NCI-H2227 (cell line): ENCODE data around the gene NUP62CL.
"Not testable (repeated sequence)": the region's sequence is repeated elsewhere in the genome, so short reads cannot be mapped to it uniquely, and the experiment has no call there.

Experiments used
- DNase-seq: peaks from one replicate; lab custom pipeline; 2025; ENCODE audit not compliant: unreplicated experiment; lab: John Stamatoyannopoulos, UW

The NUP62CL gene, protein sequence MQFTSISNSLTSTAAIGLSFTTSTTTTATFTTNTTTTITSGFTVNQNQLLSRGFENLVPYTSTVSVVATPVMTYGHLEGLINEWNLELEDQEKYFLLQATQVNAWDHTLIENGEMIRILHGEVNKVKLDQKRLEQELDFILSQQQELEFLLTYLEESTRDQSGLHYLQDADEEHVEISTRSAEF

DNA sequence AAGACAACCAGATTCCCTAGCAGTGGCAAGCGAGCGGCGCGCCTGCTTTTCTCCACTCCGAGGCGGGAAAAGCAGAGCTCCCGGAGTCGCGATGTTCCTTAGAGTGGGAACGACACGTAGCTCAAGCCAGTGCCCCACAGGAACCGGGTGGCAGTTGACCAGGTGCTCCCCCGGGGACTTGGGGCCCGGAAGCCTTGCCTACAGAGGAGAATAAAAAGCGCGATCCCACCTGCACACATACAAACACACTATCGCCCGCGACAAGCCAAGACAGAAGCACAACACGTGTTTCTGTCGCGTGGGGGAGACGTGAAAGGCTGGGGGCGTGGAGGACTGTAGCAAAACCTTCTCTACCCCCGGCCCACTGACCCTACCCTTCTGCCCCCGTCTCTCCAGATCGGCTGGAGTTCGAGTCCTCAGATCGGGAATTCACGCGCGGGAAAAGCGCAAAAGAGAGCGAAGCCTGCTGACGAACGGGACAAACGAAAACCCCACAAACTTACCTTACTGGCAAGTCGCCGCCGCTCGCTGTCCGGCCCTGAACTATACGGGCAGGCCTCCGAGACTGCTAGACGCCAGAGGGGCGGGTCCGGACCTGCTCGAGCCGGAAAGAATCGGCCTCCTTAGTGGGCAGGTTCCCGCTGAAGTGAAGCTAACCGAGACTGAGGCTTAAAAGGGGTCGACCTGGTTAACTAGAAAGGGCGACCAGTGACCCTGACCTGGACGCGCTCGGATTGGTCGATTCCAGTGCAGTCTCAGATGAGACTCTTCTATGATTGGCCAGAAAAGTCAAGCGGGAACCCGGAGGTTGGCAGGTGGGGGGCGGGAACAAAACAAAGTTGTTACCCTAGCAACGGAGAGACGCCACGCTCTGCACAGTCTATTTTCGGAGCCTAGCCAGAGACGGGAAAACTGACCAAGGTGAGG is at the start of gene NUP62CL, which contains the start of gene DNAAF6:
Gene NUP62CL, minus strand, starts transcription at position 664 of the 927 bp plus-strand sequence. CDS start 31,287 bp downstream, outside the sequence.
Gene DNAAF6, plus strand, starts transcription at position 842 of the 927 bp plus-strand sequence. CDS start 6,265 bp downstream, outside the sequence.
- DNase-seq = peak; percentile 89

DNA sequence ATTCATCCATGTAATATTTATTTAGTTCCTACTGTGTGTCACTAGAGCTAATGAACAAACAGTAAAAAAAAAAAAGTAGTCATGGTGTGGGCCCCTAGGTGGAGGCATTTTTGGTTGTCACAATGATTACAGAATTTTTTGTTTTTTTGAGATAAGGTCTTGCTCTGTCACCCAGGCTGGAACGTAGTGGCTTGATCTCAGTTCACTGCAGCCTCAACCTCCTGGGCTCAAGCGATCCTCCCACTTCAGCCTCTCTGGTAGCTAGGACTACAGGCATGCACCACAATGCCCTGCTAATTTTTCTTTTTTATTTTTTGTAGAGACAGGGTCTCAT is 22.2 kb upstream of the NUP62CL start:
- no peak for DNase-seq

DNA sequence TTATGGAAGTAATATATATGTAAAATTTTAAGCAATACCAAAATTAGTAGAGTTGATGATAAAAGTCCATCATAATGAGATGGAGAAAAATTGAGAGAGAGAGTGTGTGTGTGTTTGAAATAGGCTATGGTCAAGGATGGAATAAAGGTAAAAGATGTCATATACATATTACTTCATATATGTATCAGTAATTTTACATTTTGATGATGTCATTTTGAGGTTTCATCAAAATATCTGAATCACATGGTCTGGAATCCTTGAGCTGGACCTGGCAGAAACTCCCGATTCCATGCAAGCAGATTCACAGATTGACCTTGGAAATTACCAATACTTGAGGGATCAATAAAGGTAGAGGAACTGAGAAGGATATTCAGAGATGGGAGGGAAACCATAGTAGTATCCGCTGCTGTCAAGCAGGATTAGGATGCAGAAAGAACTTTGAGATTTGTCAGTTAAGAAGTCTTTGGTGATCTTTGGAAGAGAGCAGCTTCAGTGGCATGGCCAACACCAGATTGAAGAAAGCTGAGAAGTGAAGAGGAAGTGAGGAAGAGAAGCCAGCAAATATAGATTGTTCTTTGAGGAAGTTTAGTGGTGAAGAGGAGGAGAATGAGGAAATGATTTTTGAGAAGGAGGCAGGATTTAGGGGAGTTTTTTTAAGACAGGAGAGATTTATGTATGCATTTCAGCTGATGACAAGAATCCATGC is 21.7 kb upstream of the NUP62CL start:
- DNase-seq = no peak

DNA sequence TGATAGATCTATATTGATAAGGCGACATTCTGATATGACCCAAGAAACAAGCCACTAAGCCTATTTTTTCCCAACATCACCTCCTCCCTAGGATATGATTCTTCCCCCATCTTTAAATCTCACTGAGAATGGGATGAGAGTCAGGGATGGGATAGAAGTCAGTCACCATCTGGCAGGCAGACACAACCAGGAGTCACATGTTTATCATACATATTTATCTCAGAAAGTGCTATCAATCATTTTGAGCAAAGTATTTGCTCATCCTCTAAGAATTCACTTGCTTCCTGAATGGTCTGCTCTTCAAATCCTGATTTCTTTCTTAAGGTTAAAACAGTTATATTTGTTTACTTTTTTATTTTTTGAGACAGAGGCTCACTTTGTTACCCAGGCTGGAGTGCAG is 20.5 kb upstream of the NUP62CL start:
- DNase-seq = no peak

DNA sequence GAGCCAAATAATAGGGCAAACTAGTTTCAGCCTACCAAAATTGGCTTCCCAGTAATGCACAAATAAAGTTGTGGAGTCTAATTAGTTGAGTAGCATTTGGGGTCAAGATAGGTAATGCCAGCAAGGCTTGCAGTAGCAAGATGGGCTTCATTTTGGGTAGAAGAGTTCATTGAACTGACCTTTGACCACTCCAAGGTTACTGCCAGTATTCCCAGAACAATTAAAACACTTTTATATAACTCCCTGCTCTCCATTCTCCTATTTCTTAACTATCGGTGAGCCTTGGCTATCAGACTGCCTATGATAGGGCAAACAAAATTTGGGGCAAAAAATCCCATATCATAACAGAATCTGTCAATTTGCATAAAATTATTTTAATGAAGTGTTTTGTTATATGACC is 7.2 kb upstream of the NUP62CL start:
- no peak for DNase-seq

DNA sequence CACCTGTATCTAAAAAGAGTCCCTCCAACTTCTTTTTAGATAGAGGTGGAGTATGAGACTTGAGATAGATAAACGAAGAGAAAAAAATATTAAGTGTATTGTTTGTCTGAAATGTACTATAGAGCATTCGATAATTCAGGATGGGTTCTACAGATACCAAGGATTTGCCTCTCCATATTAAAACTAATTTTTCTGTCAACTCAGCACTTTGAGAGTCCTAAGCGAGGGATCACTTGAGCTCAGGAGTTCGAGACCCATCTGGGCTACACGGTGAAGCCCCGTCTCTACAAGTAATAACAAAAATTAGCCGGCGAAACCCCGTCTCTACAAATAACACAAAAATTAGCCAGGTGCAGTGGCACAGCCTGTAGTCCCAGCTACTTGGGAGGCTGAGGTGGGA is 1.7 kb upstream of the NUP62CL start:
- DNase-seq = no peak

DNA sequence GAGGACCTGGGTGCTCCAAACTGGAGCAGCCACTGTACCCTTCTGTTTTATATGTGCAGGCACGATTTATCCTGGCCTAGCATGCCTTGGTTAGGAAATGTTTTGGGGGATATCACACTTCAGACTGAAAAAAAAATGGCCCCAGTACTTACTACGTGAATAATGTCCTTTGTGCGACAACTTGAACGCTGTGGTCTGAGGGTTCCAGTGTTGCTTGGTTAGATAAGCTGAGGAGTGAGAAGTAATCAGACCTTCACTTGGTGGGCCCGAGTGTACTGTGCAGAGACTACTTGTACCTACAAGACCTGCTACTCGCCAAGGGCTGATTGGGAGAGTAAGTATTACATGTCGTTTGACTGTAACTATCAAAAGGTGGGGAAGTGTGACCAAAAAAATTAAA is 856 bp upstream of the NUP62CL start:
- no peak for DNase-seq

DNA sequence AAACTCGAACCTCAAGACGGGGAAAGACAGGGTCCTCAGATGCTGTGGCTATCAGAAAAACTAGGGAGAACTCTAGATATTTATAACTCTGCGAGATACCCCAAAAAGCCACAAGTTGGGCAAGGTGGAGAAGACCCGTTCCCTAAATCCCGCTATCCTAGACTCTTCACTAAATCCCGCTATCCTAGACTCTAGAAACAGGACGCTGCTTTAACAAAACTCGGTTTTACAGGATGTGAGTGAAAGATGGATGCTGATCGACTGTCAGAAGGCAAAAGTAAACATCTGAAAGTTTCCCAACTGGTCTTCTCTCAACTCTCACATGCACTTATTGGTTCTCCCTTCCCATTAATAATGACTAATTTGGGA is 448 bp upstream of the NUP62CL start:
- DNase-seq = no peak

DNA sequence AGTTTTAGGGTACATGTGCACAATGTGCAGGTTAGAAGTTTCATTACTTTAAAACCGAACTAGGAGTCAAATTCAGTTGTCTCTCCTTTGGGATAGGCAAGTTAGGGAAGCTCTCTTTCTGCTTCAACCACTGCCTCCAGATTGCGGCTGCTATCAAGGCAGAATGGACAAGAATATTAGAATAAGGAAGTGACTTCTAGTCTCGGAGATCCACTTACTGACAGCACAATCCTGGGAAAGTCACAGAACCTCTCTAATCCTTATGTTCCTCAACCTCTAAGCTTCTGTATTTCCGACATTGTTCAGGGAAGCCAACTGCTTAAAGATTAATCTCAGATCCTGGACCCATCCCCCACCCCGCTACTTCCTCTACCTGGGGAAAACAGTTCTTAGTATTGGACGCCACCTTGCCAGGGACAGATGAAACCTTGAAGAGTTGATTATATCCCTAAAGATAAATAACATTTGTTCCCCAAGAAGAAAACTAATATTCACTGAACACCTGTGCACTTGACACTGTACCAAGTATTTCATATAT is 2.1 kb downstream of the NUP62CL start:
- peak; percentile 8 for DNase-seq

DNA sequence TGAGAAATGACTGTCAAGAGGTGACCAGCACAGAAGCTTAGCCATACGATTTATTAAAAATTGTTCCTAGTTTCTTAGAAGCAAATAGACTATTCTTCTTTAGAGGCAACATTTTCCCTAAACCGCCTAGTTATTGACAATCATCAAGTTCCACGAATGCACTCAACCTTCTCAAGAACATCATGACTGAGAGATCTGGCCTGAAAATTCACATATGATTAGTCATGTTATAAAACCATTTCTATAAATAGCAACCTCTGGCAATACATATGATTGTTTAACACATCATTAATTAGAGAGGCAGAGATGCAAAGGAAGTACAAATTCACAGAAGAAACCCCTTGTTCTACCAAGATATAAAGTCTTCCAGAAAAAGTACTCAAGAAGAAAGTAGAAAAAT is 6.7 kb downstream of the NUP62CL start:
- DNase-seq = no peak

DNA sequence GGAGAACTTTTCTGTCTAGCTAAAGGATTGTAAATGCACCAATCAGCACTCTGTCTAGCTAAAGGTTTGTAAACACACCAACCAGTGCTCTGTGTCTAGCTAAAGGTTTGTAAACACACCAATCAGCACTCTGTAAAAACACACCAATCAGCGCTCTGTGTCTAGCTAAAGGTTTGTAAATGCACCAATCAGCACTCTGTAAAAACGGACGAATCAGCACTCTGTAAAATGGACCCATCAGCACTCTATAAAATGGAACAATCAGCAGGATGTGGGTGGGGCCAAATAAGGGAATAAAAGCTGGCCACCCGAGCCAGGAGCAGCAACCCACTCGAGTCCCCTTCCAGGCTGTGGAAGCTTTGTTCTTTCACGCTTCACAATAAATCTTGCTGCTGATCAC is 8.2 kb downstream of the NUP62CL start:
- not testable (repeated sequence) for DNase-seq

DNA sequence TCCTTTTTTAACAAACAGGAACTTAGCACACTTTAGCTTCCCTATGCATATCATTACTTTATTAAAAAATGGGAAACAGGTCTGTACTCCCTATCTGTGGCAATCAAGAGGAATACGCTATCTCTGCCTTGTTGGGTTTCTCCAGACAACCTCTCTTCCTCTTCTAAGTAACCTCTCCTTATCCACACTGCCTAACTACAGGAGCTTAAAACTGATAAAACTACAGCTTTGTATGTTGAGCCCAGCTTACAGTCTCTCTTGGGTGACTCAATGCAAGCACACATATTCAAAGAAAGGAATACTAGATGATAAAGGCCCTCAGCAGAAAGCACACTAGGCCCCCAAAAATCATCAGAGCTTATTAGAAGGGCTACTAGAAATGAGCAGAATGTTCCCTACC is 8.9 kb downstream of the NUP62CL start:
- no peak for DNase-seq

DNA sequence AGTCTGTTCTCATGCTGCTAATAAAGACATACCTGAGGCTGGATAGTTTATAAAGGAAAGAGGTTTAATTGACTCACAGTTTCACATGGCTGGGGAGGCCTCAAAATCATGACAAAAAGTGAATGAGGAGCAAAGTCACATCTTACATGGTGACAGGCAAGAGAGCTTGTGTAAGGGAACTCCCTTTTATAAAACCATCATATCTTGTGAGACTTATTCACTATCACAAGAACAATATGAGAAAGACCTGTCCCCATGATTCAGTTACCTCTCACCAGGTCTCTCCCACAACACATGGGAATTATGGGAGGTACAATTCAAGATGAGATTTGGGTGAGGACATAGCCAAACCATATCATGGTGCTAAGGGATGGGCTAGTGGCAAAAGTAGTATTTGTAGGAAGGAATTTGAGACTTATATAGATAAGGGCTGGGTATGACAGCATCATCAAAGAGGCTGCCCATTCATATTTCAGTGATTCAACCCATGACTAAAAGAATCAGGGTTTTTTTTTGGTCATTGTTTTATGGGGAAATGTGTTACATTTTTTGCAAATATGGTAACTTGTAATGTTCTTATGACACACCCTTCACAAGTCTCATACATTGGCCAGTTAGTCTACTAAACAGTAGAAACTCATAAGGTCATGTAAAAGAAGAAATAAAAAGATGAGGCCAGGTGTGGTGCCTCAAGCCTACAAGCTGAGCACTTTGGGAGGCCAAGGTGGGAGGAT is 34.7 kb downstream of the NUP62CL start:
- no peak for DNase-seq

DNA sequence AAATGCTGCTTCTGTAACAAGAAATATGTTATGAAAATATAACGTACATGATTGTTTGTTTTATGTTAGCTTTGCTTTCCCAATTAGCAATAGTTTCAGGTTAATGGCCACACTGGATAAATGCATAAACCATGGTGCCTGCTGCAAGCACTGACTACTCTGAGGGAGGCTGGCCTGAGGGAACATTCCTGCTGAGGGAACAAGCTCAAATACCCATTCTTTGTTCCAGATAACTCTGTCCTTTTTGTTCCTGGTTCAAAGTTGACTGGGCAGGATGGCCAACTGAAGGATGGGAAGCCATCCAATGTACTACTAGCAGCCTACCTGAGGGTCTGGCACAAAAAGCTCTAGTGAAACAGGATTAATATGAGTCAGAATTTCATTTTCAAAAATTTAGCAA is 37.5 kb downstream of the NUP62CL start:
- no peak for DNase-seq

DNA sequence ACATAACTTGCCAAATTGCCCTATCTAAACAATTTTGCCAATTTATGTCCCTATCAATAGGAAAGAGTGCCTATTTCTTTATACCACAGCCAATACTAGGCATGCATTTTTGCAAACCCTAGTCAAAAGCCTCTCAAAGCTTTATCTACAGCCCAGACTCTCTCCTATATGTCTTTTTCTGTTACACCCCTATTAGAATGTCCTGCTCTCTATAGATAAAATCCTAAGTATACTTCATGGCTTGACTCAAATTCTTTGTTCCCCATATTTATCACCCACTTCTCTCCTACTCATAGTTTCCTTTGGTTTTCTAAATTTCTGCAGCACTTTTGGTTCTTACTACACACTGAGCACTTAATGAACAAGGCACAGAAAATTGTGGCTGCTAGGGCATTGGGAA is 38.0 kb downstream of the NUP62CL start:
- DNase-seq = no peak

DNA sequence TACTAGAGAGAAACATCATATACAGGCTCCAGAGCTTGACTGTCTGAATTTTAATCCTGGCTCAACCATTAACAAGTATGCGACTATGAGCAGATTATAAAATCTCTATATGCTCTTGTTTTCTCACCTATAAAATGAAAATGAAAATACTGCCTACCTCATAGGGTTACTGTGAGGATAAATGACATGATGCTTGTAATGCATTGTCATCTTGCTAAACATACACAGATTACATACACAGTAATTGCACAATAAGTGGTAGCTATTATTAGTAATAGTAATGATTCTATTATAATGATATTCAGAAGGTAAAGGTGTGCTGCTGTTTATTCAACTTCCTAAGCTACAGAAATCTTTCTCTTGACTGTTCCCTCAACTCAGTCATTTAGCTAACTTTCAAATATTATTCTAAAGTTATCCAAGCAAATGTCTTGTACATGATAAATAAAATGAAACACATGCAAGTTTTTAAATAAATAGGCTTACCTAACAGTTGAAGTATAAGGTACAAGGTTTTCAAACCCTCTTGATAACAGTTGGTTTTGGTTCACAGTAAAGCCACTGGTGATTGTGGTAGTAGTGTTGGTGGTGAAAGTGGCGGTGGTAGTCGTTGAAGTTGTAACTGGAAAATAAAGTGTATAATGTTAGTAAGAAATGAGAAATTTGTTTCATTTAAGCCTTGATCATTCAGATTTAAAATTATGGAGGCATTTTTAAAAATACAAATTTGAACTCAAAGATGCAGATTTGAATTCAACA is 38.9 kb downstream of the NUP62CL start:
- DNase-seq = no peak

DNA sequence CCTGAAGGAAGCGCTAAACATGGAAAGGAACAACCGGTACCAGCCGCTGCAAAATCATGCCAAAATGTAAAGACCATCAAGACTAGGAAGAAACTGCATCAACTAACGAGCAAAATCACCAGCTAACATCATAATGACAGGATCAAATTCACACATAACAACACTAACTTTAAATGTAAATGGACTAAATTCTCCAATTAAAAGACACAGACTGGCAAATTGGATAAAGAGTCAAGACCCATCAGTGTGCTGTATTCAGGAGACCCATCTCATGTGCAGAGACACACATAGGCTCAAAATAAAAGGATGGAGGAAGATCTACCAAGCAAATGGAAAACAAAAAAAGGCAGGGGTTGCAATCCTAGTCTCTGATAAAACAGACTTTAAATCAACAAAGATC is 48.6 kb downstream of the NUP62CL start:
- not testable (repeated sequence) for DNase-seq

DNA sequence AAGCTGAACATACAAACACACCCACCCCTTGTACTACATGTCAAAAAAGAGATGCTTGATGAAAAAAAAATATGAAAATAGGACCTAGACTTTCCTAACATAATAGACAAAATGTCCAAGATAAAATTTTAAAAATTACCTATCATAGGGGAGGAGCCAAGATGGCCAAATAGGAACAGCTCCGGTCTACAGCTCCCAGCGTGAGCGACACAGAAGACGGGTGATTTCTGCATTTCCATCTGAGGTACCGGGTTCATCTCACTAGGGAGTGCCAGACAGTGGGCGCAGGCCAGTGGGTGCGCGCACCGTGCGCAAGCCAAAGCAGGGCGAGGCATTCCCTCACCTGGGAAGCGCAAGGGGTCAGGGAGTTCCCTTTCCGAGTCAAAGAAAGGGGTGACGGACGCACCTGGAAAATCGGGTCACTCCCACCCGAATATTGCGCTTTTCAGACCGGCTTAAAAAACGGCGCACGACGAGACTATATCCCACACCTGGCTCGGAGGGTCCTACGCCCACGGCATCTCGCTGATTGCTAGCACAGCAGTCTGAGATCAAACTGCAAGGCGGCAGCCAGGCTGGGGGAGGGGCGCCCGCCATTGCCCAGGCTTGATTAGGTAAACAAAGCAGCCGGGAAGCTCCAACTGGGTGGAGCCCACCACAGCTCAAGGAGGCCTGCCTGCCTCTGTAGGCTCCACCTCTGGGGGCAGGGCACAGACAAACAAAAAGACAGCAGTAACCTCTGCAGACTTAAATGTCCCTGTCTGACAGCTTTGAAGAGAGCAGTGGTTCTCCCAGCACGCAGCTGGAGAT is 50.4 kb downstream of the NUP62CL start:
- DNase-seq = not testable (repeated sequence)
